H1 (cell line): ENCODE results near the gene PIK3R5. TPM values are rescaled to one million over a fixed set of nuclear protein-coding genes. Genes with fewer than 3 reads are reported as not detected.

Source experiments
- BCL11A ChIP-seq, 2 experiments: IDR thresholded peaks; one replicate each; pipeline ENCODE4 v1.6.1; 2011; ENCODE audit warnings: low read depth in 2 of 2, low read length in 2 of 2, mild to moderate bottlenecking in 2 of 2
- GTF2F1 ChIP-seq: IDR thresholded peaks from 2 replicates; pipeline ENCODE4 v1.6.1; 2012; ENCODE audit warnings: low read depth, low read length, improper control_type of control experiment, borderline replicate concordance
- NANOG ChIP-seq: IDR thresholded peaks from 2 replicates; pipeline ENCODE4 v1.6.1; 2011; ENCODE audit warnings: low read length, low read depth, mild to moderate bottlenecking, inconsistent platforms; ENCODE audit not compliant: insufficient read depth, poor library complexity, severe bottlenecking
- POLR2A ChIP-seq, 2 experiments: IDR thresholded peaks; 1 replicate in 1 of 2; 2 replicates in 1 of 2; pipeline ENCODE4 v1.6.1; 2011; ENCODE audit warnings: low read depth in 2 of 2, low read length in 2 of 2, mild to moderate bottlenecking in 2 of 2; ENCODE audit errors: control extremely low read depth in 1 of 2
- RFX5 ChIP-seq: IDR thresholded peaks from 2 replicates; pipeline ENCODE4 v1.6.1; 2011; ENCODE audit warnings: low read depth, low read length, improper control_type of control experiment, borderline replicate concordance
- SP1 ChIP-seq: IDR thresholded peaks from 2 replicates; pipeline ENCODE4 v1.6.1; 2011; ENCODE audit warnings: low read depth, low read length
- TAF7 ChIP-seq: optimal IDR thresholded peaks from 2 replicates; pipeline ENCODE3; 2011; ENCODE audit warnings: low read depth, mild to moderate bottlenecking, inconsistent platforms, low read length, moderate library complexity, borderline replicate concordance
- TEAD4 ChIP-seq: IDR thresholded peaks from 2 replicates; pipeline ENCODE4 v1.6.1; 2012; ENCODE audit warnings: low read depth, low read length, inconsistent platforms, mixed read lengths
- ZNF274 ChIP-seq: IDR thresholded peaks from 2 replicates; pipeline ENCODE4 v1.7.0; 2012; ENCODE audit warnings: low read length, borderline replicate concordance; ENCODE audit errors: extremely low read depth
- polyA plus RNA-seq, 7 experiments: library from polyadenylated mRNA; depleted of rRNA in 3 of 7; stranded (reverse) in 5 of 7; unstranded in 2 of 7; fragments of >200 nt in 5 of 7; fragments of 200-250 nt in 2 of 7; gene quantifications; 1 replicate in 5 of 7; 2 replicates in 1 of 7; 4 replicates in 1 of 7; pipeline versions ENCODE4 v1.2.1 to v1.2.3, GENCODE V29; 2011 to 2013; ENCODE audit warnings: missing spikeins in 2 of 7, mixed read lengths in 2 of 7
- total RNA-seq: library from RNA; stranded (reverse); fragmentation: NEBNext Ultra II Directional; extraction: Animal tissue kit (Norgen Biotek cat#: 25700); gene quantifications from 2 replicates; pipeline ENCODE4 v1.2.1, GENCODE V29; 2021
- TF ChIP-seq, protein P1 (sequence below), 3 experiments: IDR thresholded peaks; 1 replicate in 2 of 3; 2 replicates in 1 of 3; pipeline versions ENCODE4 v1.5.1 to v1.6.1; 2011; ENCODE audit warnings: low read length in 3 of 3, mild to moderate bottlenecking in 3 of 3, inconsistent platforms in 2 of 3, low read depth in 1 of 3, moderate library complexity in 1 of 3; ENCODE audit not compliant: insufficient read depth in 1 of 3; ENCODE audit errors: control extremely low read depth in 1 of 3

PIK3R5 gene
- total and polyA plus RNA-seq, 2 of the 8 experiments (the other 6 are each of a cell fraction or from before 2014, with no cell fraction given): 2.7 to 4.3 TPM

DNA sequence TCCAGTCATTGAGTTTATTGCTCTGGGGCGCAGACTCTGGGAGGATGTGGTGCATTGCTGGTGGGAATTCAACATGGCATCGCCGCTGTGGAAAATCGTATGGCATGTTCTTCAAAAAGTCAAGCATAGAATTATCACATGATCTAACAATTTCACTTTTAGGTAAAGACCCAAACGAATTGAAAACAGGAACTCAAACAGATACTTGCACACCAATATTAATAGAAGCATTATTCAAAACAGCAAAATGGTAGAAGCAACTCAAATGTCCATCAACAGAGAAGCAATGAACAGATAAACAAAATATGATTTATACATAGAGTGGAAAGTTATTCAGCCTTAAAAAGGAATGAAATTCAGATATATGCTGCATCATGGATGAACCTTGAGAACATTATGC lies 113.9 kb downstream of the PIK3R5 start (continued):
- TF ChIP-seq, protein P1, sequence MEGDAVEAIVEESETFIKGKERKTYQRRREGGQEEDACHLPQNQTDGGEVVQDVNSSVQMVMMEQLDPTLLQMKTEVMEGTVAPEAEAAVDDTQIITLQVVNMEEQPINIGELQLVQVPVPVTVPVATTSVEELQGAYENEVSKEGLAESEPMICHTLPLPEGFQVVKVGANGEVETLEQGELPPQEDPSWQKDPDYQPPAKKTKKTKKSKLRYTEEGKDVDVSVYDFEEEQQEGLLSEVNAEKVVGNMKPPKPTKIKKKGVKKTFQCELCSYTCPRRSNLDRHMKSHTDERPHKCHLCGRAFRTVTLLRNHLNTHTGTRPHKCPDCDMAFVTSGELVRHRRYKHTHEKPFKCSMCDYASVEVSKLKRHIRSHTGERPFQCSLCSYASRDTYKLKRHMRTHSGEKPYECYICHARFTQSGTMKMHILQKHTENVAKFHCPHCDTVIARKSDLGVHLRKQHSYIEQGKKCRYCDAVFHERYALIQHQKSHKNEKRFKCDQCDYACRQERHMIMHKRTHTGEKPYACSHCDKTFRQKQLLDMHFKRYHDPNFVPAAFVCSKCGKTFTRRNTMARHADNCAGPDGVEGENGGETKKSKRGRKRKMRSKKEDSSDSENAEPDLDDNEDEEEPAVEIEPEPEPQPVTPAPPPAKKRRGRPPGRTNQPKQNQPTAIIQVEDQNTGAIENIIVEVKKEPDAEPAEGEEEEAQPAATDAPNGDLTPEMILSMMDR (IDR thresholded peaks at IDR 0.05; ENCODE audit: control extremely low read depth in 1 of 3, insufficient read depth in 1 of 3, low read depth in 1 of 3, low read length in 3 of 3): no peak
- TF ChIP-seq BCL11A (IDR thresholded peaks at IDR 0.05; ENCODE audit: low read depth in 2 of 2, low read length in 2 of 2) (no peak), TAF7 (no peak), TEAD4 (no peak), SP1 (no peak), NANOG (no peak), ZNF274 (no peak), RFX5 (no peak), GTF2F1 (no peak), POLR2A (IDR thresholded peaks at IDR 0.05; ENCODE audit: control extremely low read depth in 1 of 2, low read depth in 2 of 2, low read length in 2 of 2) (no peak)
